Vagina (tissue), 2 donors: ENCODE data around the gene SLC6A4. TPM values are rescaled to one million over a fixed set of nuclear protein-coding genes. Genes with fewer than 3 reads are reported as not detected.

Experiments
- DNase-seq, 2 donors: peaks; one replicate each; pipeline ENCODE4 v3.0.0-alpha.2; 2017; ENCODE audit errors: extremely low spot score in 2 of 2
- H3K27ac ChIP-seq: fragments of 200-600 bp; sonication (generic); one replicate; pipeline ENCODE4 v1.5.1; 2019
- H3K27me3 ChIP-seq: fragments of 200-600 bp; sonication (generic); one replicate; pipeline ENCODE4 v1.5.1; 2019
- H3K36me3 ChIP-seq, 2 donors: fragments of 200-600 bp; sonication (generic); one replicate each; pipeline ENCODE4 v1.5.1; 2017 to 2019
- H3K4me1 ChIP-seq: fragments of 200-600 bp; sonication (generic); one replicate; pipeline ENCODE4 v1.5.1; 2019
- H3K4me3 ChIP-seq, 2 donors: fragments of 200-600 bp; sonication (generic); 1 replicate in 1 of 2; 2 replicates in 1 of 2; pipeline ENCODE4 v1.5.1; 2016 to 2019
- H3K9me3 ChIP-seq: fragments of 200-600 bp; sonication (generic); one replicate; pipeline ENCODE4 v1.5.1; 2019
- POLR2A ChIP-seq, 2 donors: fragments of 450-650 bp; IDR thresholded peaks; one replicate each; pipeline ENCODE4 v1.6.1; 2017; ENCODE audit warnings: antibody characterized with exemption in 2 of 2, mild to moderate bottlenecking in 2 of 2, moderate library complexity in 2 of 2
- POLR2AphosphoS5 ChIP-seq, 2 donors: sonication (generic); formaldehyde crosslinking; IDR thresholded peaks; one replicate each; pipeline ENCODE4 v1.9.0; 2017; ENCODE audit warnings: antibody characterized with exemption in 2 of 2, mild to moderate bottlenecking in 2 of 2, low read depth in 1 of 2; ENCODE audit not compliant: insufficient read depth in 1 of 2
- intact Hi-C: fragments of 100-400 bp; cut with DNase I; formaldehyde crosslinking; loops from one replicate; pipeline ENCODE4 v1.15.1; 2023
- total RNA-seq: library from RNA; depleted of rRNA; stranded (reverse); fragments of >200 nt; gene quantifications from one replicate; pipeline ENCODE4 v1.2.3, GENCODE V29; 2016
- TF ChIP-seq, protein P1 (sequence below), 3 experiments: fragments of 450-650 bp in 2 of 3; fragments of 200-600 bp in 1 of 3; sonication (generic) in 1 of 3; IDR thresholded peaks; one replicate each; pipeline ENCODE4 v1.5.1; 2017 to 2019; ENCODE audit warnings: antibody characterized with exemption in 3 of 3, mild to moderate bottlenecking in 2 of 3, moderate library complexity in 2 of 3

Gene SLC6A4
- total RNA-seq, 1 donor from 2014 or later, result 0.98 TPM

- TF ChIP-seq, protein P1, sequence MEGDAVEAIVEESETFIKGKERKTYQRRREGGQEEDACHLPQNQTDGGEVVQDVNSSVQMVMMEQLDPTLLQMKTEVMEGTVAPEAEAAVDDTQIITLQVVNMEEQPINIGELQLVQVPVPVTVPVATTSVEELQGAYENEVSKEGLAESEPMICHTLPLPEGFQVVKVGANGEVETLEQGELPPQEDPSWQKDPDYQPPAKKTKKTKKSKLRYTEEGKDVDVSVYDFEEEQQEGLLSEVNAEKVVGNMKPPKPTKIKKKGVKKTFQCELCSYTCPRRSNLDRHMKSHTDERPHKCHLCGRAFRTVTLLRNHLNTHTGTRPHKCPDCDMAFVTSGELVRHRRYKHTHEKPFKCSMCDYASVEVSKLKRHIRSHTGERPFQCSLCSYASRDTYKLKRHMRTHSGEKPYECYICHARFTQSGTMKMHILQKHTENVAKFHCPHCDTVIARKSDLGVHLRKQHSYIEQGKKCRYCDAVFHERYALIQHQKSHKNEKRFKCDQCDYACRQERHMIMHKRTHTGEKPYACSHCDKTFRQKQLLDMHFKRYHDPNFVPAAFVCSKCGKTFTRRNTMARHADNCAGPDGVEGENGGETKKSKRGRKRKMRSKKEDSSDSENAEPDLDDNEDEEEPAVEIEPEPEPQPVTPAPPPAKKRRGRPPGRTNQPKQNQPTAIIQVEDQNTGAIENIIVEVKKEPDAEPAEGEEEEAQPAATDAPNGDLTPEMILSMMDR (IDR thresholded peaks at IDR 0.05), result no peak
- TF ChIP-seq POLR2AphosphoS5 (IDR thresholded peaks at IDR 0.05; ENCODE audit: insufficient read depth in 1 of 2, low read depth in 1 of 2) (no peak), POLR2A (IDR thresholded peaks at IDR 0.05) (no peak)
- Histone ChIP-seq H3K4me1 (peaks cover 27% of the 10 kb centered on the region), H3K36me3 (no peaks in the 10 kb centered on the region), H3K9me3 (no peaks in the 10 kb centered on the region), H3K4me3 (no peak overlapping the region), H3K27me3 (no peaks in the 10 kb centered on the region), H3K27ac (no peak overlapping the region)
- DNase-seq, result no peak
- intact Hi-C loops, result no loop called here
Observed at GRCh38 chr17:30240177-30240576, 4.7 kb upstream of the SLC6A4 start.

- intact Hi-C loops, result no loop called here
- DNase-seq, result no peak
- Histone ChIP-seq H3K36me3 (no peaks in the 10 kb centered on the region), H3K9me3 (no peaks in the 10 kb centered on the region), H3K4me1 (peaks cover 30% of the 10 kb centered on the region), H3K4me3 (no peak overlapping the region), H3K27me3 (no peaks in the 10 kb centered on the region), H3K27ac (no peak overlapping the region)
- TF ChIP-seq POLR2AphosphoS5 (IDR thresholded peaks at IDR 0.05; ENCODE audit: insufficient read depth in 1 of 2, low read depth in 1 of 2) (no peak), POLR2A (IDR thresholded peaks at IDR 0.05) (no peak)
- TF ChIP-seq, protein P1 (IDR thresholded peaks at IDR 0.05), result no peak
Observed at GRCh38 chr17:30239089-30239462, 3.6 kb upstream of the SLC6A4 start.

DNA sequence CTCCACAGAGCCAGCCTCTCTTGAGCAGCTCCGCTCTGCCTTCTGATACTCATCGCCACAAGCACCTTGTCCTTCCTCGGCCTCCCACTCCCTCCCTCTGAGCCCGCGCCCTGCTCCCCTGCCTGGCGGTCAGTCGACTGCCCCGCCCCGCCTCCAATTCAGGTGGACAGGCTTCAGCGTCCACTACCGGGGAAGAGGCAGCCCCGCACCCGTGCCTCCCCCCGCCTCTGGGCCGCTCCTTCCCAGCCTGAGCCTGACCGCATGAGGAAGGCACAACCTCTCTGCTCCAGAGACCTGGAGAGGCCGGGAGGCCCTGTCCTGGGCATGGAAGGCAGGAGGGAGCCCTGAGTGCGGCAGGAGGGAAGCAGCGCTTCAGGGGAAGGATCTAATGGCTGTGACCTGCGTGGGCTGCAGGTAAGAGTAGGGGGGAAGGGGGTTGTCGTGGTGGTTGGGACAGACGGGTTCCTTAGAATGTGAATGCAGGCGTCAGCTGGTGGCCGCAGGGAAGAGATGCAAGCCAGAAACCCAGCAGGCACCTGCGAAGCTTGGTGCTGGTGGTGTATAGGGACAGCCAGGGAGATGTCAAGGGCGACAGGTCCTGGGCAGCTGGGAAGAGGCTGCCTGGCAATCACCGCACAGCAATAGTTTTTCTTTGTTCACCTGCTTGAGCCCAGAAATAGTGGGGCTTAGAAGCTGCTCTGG is 3.0 kb upstream of the SLC6A4 start:
- TF ChIP-seq, protein P1 (IDR thresholded peaks at IDR 0.05), result no peak
- TF ChIP-seq POLR2AphosphoS5 (IDR thresholded peaks at IDR 0.05; ENCODE audit: insufficient read depth in 1 of 2, low read depth in 1 of 2) (no peak), POLR2A (IDR thresholded peaks at IDR 0.05) (no peak)
- Histone ChIP-seq H3K27ac (no peak overlapping the region), H3K4me1 (peaks cover 30% of the 10 kb centered on the region), H3K4me3 (no peak overlapping the region), H3K36me3 (no peaks in the 10 kb centered on the region), H3K27me3 (no peaks in the 10 kb centered on the region), H3K9me3 (no peaks in the 10 kb centered on the region)
- DNase-seq, result no peak
- intact Hi-C loops, result no loop called here

DNA sequence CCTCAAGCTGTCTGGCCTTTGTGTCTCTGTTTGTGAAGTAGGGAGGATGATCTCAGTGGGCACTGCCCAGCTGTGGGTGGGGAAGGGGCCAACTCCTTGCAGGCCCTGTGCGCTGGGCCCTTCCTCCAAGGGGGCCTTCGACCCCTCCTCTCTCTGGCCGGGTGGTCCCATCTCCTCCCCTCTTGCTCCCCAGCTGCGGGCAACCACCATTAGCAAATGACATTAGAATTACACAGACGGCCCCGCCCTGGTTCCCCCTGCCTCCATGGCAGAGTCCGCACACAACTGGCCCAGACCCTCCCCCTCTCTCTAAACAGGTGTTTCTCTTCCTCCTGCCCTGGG is 2.5 kb upstream of the SLC6A4 start:
- DNase-seq, result peak in 1 of 2 donors; percentile 54
- no peak for TF ChIP-seq POLR2AphosphoS5 (IDR thresholded peaks at IDR 0.05; ENCODE audit: insufficient read depth in 1 of 2, low read depth in 1 of 2)
- no peak for TF ChIP-seq POLR2A (IDR thresholded peaks at IDR 0.05)
- TF ChIP-seq, protein P1 (IDR thresholded peaks at IDR 0.05), result no peak
- Histone ChIP-seq H3K27ac (no peak overlapping the region), H3K9me3 (no peaks in the 10 kb centered on the region), H3K36me3 (no peaks in the 10 kb centered on the region), H3K4me3 (no peak overlapping the region), H3K27me3 (no peaks in the 10 kb centered on the region), H3K4me1 (peaks cover 30% of the 10 kb centered on the region)
- intact Hi-C loops, result no loop called here

DNA sequence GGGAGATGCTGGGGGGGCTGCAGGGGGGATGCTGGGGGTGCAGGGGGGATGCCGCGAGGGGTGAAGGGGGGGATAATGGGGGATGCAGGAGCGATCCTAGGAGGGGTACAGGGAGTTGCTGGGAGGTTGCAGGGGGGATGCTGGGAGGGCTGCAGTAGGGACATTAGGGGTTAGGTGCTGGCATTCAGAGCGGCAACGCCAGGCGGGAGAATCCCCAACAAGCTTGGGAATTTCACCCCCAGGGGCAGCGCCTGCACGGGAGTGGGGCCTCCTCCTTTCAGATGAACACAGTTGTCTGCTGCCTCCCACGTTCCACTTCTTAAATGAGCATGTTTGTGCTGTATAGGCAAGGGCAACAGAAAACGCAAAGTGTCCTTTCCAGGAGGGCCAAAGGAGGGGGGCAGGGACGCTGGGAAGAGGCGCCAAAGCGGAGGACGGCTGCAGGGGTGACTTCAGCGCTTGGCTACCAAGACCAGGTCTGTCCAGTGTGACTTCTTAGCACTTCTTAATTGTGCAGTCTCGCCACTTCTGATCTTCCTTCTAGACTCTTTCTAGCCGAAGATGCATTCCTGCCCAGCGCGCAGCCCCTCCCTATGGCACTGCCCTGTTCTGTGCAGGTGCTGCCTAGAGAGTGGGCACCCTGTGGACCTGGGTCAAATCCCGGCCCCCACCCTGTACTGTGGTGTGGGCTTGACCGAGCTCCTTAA is 2.0 kb upstream of the SLC6A4 start:
- no peaks in the 10 kb centered on the region for H3K27me3 ChIP-seq
- TF ChIP-seq POLR2AphosphoS5 (IDR thresholded peaks at IDR 0.05; ENCODE audit: insufficient read depth in 1 of 2, low read depth in 1 of 2) (no peak), POLR2A (IDR thresholded peaks at IDR 0.05) (no peak)
- TF ChIP-seq, protein P1 (IDR thresholded peaks at IDR 0.05), result no peak
- no peaks in the 10 kb centered on the region for H3K36me3 ChIP-seq
- intact Hi-C loops, result no loop called here
- no peak overlapping the region for H3K27ac ChIP-seq
- DNase-seq, result no peak
- H3K4me3 ChIP-seq, result no peak overlapping the region
- H3K4me1 ChIP-seq, result peaks cover 30% of the 10 kb centered on the region
- no peaks in the 10 kb centered on the region for H3K9me3 ChIP-seq
